Calu3 (cell line): ENCODE results near the gene NUDCD3. TPM values are rescaled to one million over a fixed set of nuclear protein-coding genes. Genes with fewer than 3 reads are reported as not detected.

Experiments used
- BruUV-seq: library from RNA; stranded (reverse); fragments of 400-500 nt; replicated peaks from 2 replicates; lab custom pipeline; 2021; lab: Mats Ljungman, UMichigan
- CTCF ChIA-PET: fragments of 300-600 bp; sonication (Branson Sonifier 250); formaldehyde crosslinking; loops from one replicate; lab custom pipeline; 2022; ENCODE audit warnings: antibody characterized with exemption; lab: Charles Lee
- DNase-seq: peaks from one replicate; pipeline ENCODE4 v3.0.0; 2022
- H3K27ac Mint-ChIP-seq: one replicate; pipeline ENCODE4 v1.8.0; 2022; ENCODE audit warnings: mixed read lengths; ENCODE audit not compliant: unreplicated experiment
- H3K27me3 Mint-ChIP-seq: one replicate; pipeline ENCODE4 v1.8.0; 2022; ENCODE audit warnings: mixed read lengths; ENCODE audit not compliant: unreplicated experiment
- H3K36me3 Mint-ChIP-seq: one replicate; pipeline ENCODE4 v1.8.0; 2022; ENCODE audit warnings: mild to moderate bottlenecking, moderate library complexity, mixed read lengths; ENCODE audit not compliant: insufficient read depth, unreplicated experiment
- H3K4me1 Mint-ChIP-seq: one replicate; pipeline ENCODE4 v1.8.0; 2022; ENCODE audit warnings: mild to moderate bottlenecking, low read depth, mixed read lengths; ENCODE audit not compliant: unreplicated experiment
- H3K4me3 Mint-ChIP-seq: one replicate; pipeline ENCODE4 v1.8.0; 2022; ENCODE audit warnings: mild to moderate bottlenecking, low read depth, moderate library complexity, mixed read lengths; ENCODE audit not compliant: unreplicated experiment
- H3K9me3 Mint-ChIP-seq: one replicate; pipeline ENCODE4 v1.8.0; 2022; ENCODE audit warnings: low read depth, mixed read lengths; ENCODE audit not compliant: unreplicated experiment
- CTCF ChIP-seq: fragments of 200-600 bp; IDR thresholded peaks from one replicate; pipeline ENCODE4 v1.8.0; 2022; ENCODE audit warnings: antibody characterized with exemption; ENCODE audit not compliant: unreplicated experiment
- intact Hi-C: fragments of 100-400 bp; cut with micrococcal nuclease; formaldehyde crosslinking; loops from one replicate; pipeline ENCODE4 v1.10.0; 2022; ENCODE audit not compliant: unreplicated experiment
- total RNA-seq: library from RNA; stranded (reverse); gene quantifications from 2 replicates; pipeline ENCODE4 v1.2.3, GENCODE V29; 2022

Gene NUDCD3
- total RNA-seq, 1 experiment from 2014 or later: 176 TPM

GRCh38 chr7:44497155-44498027, 6.9 kb upstream of the NUDCD3 start:
- Mint-ChIP-seq H3K4me1 (no peaks in the 10 kb centered on the region), H3K36me3 (no peaks in the 10 kb centered on the region), H3K9me3 (no peaks in the 10 kb centered on the region), H3K27me3 (no peaks in the 10 kb centered on the region), H3K27ac (no peak overlapping the region), H3K4me3 (no peak overlapping the region)
- no peak for TF ChIP-seq CTCF
- CTCF ChIA-PET: interaction anchor here (1.4 kb wide), 1 partner anchor 9 kb away, joined by 5 read pairs; no protein-coding TSS in a partner anchor
- no TSS peak for BruUV-seq
- intact Hi-C loops: no loop called here
- DNase-seq: no peak

GRCh38 chr7:44496385-44496784, 5.9 kb upstream of the NUDCD3 start:
- DNase-seq: no peak
- Mint-ChIP-seq H3K36me3 (no peaks in the 10 kb centered on the region), H3K27me3 (no peaks in the 10 kb centered on the region), H3K4me1 (no peaks in the 10 kb centered on the region), H3K4me3 (no peak overlapping the region), H3K27ac (no peak overlapping the region), H3K9me3 (no peaks in the 10 kb centered on the region)
- no TSS peak for BruUV-seq
- CTCF ChIA-PET: no interaction called here
- intact Hi-C loops: no loop called here
- TF ChIP-seq CTCF: no peak

- no peaks in the 10 kb centered on the region for H3K9me3 Mint-ChIP-seq
- BruUV-seq: no TSS peak
Measured at GRCh38 chr7:44494960-44495359, 4.5 kb upstream of the NUDCD3 start.

GRCh38 chr7:44491229-44491628, 771 bp upstream of the NUDCD3 start:
- TF ChIP-seq CTCF: no peak
- CTCF ChIA-PET: interaction anchor here (0.8 to 1.0 kb wide), 3 partner anchors 15 to 74 kb away, joined by 3 read pairs; no protein-coding TSS in a partner anchor

More at GRCh38 chr7:44494960-44495359, 4.5 kb upstream of the NUDCD3 start:
- DNase-seq: no peak
- Mint-ChIP-seq H3K4me3 (no peak overlapping the region), H3K27me3 (no peaks in the 10 kb centered on the region), H3K27ac (no peak overlapping the region), H3K4me1 (peaks cover 9% of the 10 kb centered on the region), H3K36me3 (peaks cover 12% of the 10 kb centered on the region)
- CTCF ChIA-PET: no interaction called here
- intact Hi-C loops: no loop called here
- no peak for TF ChIP-seq CTCF

More at GRCh38 chr7:44491229-44491628, 771 bp upstream of the NUDCD3 start:
- H3K4me1 Mint-ChIP-seq: peaks cover 34% of the 10 kb centered on the region
- DNase-seq: no peak
- peaks cover 20% of the 10 kb centered on the region for H3K36me3 Mint-ChIP-seq
- no peaks in the 10 kb centered on the region for H3K9me3 Mint-ChIP-seq
- no peaks in the 10 kb centered on the region for H3K27me3 Mint-ChIP-seq
- peak overlapping the region; percentile 87 for H3K4me3 Mint-ChIP-seq
- no TSS peak for BruUV-seq
- peak overlapping the region; percentile 97 for H3K27ac Mint-ChIP-seq
- intact Hi-C loops: loop anchor here (2.0 kb wide), 1 partner anchor 72 kb away; no protein-coding TSS in a partner anchor
